ENCODE data around the gene MGAT1. TPM values are rescaled to one million over a fixed set of nuclear protein-coding genes. Genes with fewer than 3 reads are reported as not detected.

Gene MGAT1
- total RNA-seq, 2 donors from 2014 or later: 76.2 to 101 TPM

GRCh38 chr5:180775624-180776023, 27.0 kb downstream of the MGAT1 start:
- no peaks in the 10 kb centered on the region for H3K4me1 Mint-ChIP-seq
- peaks cover 26% of the 10 kb centered on the region for H3K9me3 Mint-ChIP-seq
- no peaks in the 10 kb centered on the region for H3K36me3 ChIP-seq (ENCODE audit: control insufficient read depth, insufficient read depth, low read length)
- H3K9me3 ChIP-seq (ENCODE audit: control insufficient read depth, low read length): no peaks in the 10 kb centered on the region
- H3K27me3 Mint-ChIP-seq (ENCODE audit: insufficient read depth): peaks cover 8% of the 10 kb centered on the region
- H3K36me3 Mint-ChIP-seq (ENCODE audit: low read depth): peaks cover under 1% of the 10 kb centered on the region
- H3K27me3 ChIP-seq (ENCODE audit: control insufficient read depth, insufficient read depth, low read length, poor library complexity, severe bottlenecking): no peaks in the 10 kb centered on the region
- no peak overlapping the region for H3K9ac ChIP-seq (ENCODE audit: extremely low read depth, low read length, poor library complexity, severe bottlenecking)
- TF ChIP-seq, protein P1, sequence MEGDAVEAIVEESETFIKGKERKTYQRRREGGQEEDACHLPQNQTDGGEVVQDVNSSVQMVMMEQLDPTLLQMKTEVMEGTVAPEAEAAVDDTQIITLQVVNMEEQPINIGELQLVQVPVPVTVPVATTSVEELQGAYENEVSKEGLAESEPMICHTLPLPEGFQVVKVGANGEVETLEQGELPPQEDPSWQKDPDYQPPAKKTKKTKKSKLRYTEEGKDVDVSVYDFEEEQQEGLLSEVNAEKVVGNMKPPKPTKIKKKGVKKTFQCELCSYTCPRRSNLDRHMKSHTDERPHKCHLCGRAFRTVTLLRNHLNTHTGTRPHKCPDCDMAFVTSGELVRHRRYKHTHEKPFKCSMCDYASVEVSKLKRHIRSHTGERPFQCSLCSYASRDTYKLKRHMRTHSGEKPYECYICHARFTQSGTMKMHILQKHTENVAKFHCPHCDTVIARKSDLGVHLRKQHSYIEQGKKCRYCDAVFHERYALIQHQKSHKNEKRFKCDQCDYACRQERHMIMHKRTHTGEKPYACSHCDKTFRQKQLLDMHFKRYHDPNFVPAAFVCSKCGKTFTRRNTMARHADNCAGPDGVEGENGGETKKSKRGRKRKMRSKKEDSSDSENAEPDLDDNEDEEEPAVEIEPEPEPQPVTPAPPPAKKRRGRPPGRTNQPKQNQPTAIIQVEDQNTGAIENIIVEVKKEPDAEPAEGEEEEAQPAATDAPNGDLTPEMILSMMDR (conservative IDR thresholded peaks at IDR 0.05): no peak
- 78 to 89% methylated on average over 3 to 7 of the region's 7 CpGs for WGBS, 2 experiments (ENCODE audit: insufficient coverage in 1 of 2, insufficient read length in 1 of 2)
- H3K27ac Mint-ChIP-seq: no peak overlapping the region
- no peaks in the 10 kb centered on the region for H3K4me1 ChIP-seq (ENCODE audit: control insufficient read depth, insufficient read depth, low read length)
- H3K4me3 Mint-ChIP-seq: no peak overlapping the region
- DNase-seq: no peak
- H3K4me3 ChIP-seq (ENCODE audit: low read length): no peak overlapping the region
- no peak overlapping the region for H3K27ac ChIP-seq (ENCODE audit: low read depth, low read length)

DNA sequence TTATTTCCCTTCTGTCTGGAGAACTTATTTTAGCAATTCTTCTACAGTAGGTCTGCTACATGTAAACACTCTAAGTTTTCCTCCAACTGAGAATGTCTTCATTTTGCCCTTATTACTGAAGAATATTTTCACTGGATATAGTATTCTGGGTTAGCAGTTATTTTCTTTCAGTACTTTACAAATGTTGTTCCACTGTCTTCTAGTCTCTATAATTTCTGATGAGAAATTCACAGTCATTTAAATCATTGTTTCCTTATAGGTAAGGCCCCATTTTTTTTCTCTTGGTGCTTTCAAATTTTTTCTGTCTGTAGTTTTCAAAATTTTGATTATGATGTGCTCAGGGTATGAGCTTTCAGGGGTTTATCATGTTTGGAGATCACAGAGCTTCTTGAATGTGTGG, 30.8 kb downstream of the MGAT1 start:
- no peak overlapping the region for H3K4me3 Mint-ChIP-seq
- H3K9me3 ChIP-seq (ENCODE audit: control insufficient read depth, low read length): peaks cover 6% of the 10 kb centered on the region
- H3K9ac ChIP-seq (ENCODE audit: extremely low read depth, low read length, poor library complexity, severe bottlenecking): no peak overlapping the region
- no peak overlapping the region for H3K27ac ChIP-seq (ENCODE audit: low read depth, low read length)
- H3K27me3 Mint-ChIP-seq (ENCODE audit: insufficient read depth): peaks cover 6% of the 10 kb centered on the region
- TF ChIP-seq, protein P1 (conservative IDR thresholded peaks at IDR 0.05): no peak
- H3K4me1 Mint-ChIP-seq: no peaks in the 10 kb centered on the region
- H3K27ac Mint-ChIP-seq: no peak overlapping the region
- peaks cover 41% of the 10 kb centered on the region for H3K9me3 Mint-ChIP-seq
- no peaks in the 10 kb centered on the region for H3K27me3 ChIP-seq (ENCODE audit: control insufficient read depth, insufficient read depth, low read length, poor library complexity, severe bottlenecking)
- no peaks in the 10 kb centered on the region for H3K36me3 Mint-ChIP-seq (ENCODE audit: low read depth)
- H3K4me1 ChIP-seq (ENCODE audit: control insufficient read depth, insufficient read depth, low read length): no peaks in the 10 kb centered on the region
- H3K36me3 ChIP-seq (ENCODE audit: control insufficient read depth, insufficient read depth, low read length): no peaks in the 10 kb centered on the region
- DNase-seq: no peak
- H3K4me3 ChIP-seq (ENCODE audit: low read length): no peak overlapping the region

DNA sequence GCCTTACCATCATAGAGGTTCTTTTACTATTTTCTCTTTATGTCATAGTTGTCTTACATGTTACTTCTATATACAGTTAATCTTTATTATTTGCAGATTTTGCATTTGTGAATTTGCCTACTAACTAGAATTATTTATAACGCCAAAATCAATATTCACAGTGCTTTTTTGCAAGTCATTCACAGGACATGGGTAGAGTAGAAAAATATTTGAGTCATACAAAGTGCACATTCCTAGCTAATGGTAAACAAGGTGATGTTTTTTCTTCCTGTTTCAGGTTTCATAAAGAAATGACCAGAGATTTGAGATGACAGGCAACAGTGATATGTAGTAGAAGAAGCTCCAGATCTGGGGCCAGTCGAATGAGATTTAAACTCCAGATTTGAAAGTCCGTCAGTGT, 32.8 kb downstream of the MGAT1 start:
- H3K27ac Mint-ChIP-seq: no peak overlapping the region
- Histone ChIP-seq H3K9ac (ENCODE audit: extremely low read depth, low read length, poor library complexity, severe bottlenecking) (no peak overlapping the region), H3K27me3 (ENCODE audit: control insufficient read depth, insufficient read depth, low read length, poor library complexity, severe bottlenecking) (no peaks in the 10 kb centered on the region), H3K4me1 (ENCODE audit: control insufficient read depth, insufficient read depth, low read length) (no peaks in the 10 kb centered on the region), H3K4me3 (ENCODE audit: low read length) (no peak overlapping the region), H3K27ac (ENCODE audit: low read depth, low read length) (no peak overlapping the region), H3K36me3 (ENCODE audit: control insufficient read depth, insufficient read depth, low read length) (no peaks in the 10 kb centered on the region), H3K9me3 (ENCODE audit: control insufficient read depth, low read length) (peaks cover 6% of the 10 kb centered on the region)
- WGBS, 2 experiments (ENCODE audit: insufficient coverage in 1 of 2, insufficient read length in 1 of 2): 88% methylated on average over 2 of the region's 3 CpGs; no CpG with 5 or more reads in 1 of the 2 experiments
- TF ChIP-seq, protein P1 (conservative IDR thresholded peaks at IDR 0.05): no peak
- no peak overlapping the region for H3K4me3 Mint-ChIP-seq
- H3K27me3 Mint-ChIP-seq (ENCODE audit: insufficient read depth): peaks cover 9% of the 10 kb centered on the region
- no peaks in the 10 kb centered on the region for H3K36me3 Mint-ChIP-seq (ENCODE audit: low read depth)
- no peak for DNase-seq
- peaks cover 39% of the 10 kb centered on the region for H3K9me3 Mint-ChIP-seq
- no peaks in the 10 kb centered on the region for H3K4me1 Mint-ChIP-seq
